HUES48 (cell line): Measurements from ENCODE around the gene SULT1A1.
"Not testable (repeated sequence)": the region's sequence is repeated elsewhere in the genome, so short reads cannot be mapped to it uniquely, and the experiment has no call there.

Experiments
- H3K27ac ChIP-seq: one replicate; pipeline ENCODE4 v1.7.0; 2013; ENCODE audit warnings: low read depth, low read length, inconsistent platforms
- H3K27me3 ChIP-seq: 2 replicates; pipeline ENCODE4 v1.6.1; 2013; ENCODE audit warnings: mild to moderate bottlenecking, low read length; ENCODE audit not compliant: control insufficient read depth, insufficient read depth
- H3K36me3 ChIP-seq: 2 replicates; pipeline ENCODE4 v1.6.1; 2013; ENCODE audit warnings: low read length; ENCODE audit not compliant: control insufficient read depth, insufficient read depth
- H3K4me1 ChIP-seq: 2 replicates; pipeline ENCODE4 v1.6.1; 2013; ENCODE audit warnings: mild to moderate bottlenecking, low read length; ENCODE audit not compliant: control insufficient read depth, insufficient read depth
- H3K4me3 ChIP-seq: 2 replicates; pipeline ENCODE4 v1.5.1; 2013; ENCODE audit warnings: mild to moderate bottlenecking, low read depth, low read length
- H3K9ac ChIP-seq: 2 replicates; pipeline ENCODE4 v1.6.1; 2013; ENCODE audit warnings: mild to moderate bottlenecking, low read depth, low read length, moderate library complexity
- H3K9me3 ChIP-seq: 2 replicates; pipeline ENCODE4 v1.6.1; 2013; ENCODE audit warnings: low read length; ENCODE audit not compliant: control insufficient read depth, insufficient read depth

SULT1A1 gene

DNA sequence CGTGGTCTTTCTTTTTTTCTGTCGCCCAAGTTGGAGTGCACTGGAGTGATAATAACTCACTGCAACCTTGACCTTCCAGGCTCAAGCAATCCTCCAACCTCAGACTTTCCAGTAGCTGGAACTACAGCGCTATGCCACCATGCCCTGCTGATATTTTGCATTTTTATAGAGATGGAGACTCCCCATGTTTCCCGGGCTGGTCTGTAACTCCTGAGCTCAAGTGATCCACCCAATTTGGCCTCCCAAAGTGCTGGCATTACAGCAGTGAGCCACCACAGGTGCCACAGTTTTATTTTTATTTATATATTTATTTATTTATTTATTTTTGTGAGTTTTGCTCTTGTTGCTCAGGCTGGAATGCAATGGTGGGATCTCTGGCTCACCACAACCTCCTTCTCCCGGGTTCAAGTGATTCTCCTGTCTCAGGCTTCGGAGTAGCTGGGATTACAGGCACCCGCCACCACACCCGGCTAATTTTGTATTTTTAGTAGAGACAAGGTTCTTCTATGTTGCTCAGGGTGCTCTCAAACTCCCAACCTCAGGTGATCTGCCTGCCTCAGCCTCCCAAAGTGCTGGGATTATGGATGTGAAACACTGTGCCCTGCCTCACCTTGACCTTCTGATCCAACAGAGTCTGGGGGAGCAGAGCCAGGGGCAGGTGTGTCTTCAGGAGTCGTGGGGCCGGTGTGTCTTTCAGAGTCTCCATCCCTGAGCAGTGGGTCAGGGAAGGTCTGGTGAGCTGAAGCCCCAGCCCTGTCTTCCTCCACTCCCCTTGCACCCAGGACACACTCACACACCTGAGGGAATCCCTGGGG is 2.0 kb downstream of the SULT1A1 start:
- H3K4me3 ChIP-seq, H3K4me1 ChIP-seq, H3K27ac ChIP-seq, H3K9ac ChIP-seq, H3K9me3 ChIP-seq, H3K36me3 ChIP-seq, H3K27me3 ChIP-seq: not testable (repeated sequence)

DNA sequence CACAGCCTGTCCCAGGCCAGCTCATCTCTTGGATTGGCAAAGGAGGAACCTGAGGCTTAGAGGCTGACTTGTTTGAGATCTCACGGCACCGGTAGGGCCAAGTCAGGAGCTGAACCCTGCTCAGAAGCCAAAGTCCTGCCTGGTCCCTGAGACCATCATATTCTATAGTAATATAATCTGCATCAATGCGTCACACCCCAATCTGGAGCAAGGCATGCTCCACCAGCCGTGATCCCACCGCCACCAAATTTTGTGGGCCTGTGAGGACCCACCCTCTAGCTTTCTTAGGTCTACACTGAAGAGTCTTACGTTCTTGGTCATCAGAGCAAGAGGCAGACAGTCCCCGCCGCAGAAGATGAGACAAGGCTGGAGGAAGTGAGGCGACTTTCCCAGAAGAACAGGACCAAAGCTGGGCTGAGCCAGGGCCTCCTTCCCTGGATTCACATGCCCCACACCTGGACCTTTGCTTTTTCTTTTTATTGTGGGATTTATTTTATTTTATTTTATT is 2.7 kb downstream of the SULT1A1 start:
- H3K36me3 ChIP-seq: no peaks in the 10 kb centered on the region
- no peak overlapping the region for H3K27ac ChIP-seq
- no peak overlapping the region for H3K4me3 ChIP-seq
- no peak overlapping the region for H3K9ac ChIP-seq
- no peaks in the 10 kb centered on the region for H3K27me3 ChIP-seq
- no peaks in the 10 kb centered on the region for H3K9me3 ChIP-seq
- H3K4me1 ChIP-seq: 0 out of 2 replicates have a peak, but pooled peaks cover 2% of the 10 kb centered on the region

DNA sequence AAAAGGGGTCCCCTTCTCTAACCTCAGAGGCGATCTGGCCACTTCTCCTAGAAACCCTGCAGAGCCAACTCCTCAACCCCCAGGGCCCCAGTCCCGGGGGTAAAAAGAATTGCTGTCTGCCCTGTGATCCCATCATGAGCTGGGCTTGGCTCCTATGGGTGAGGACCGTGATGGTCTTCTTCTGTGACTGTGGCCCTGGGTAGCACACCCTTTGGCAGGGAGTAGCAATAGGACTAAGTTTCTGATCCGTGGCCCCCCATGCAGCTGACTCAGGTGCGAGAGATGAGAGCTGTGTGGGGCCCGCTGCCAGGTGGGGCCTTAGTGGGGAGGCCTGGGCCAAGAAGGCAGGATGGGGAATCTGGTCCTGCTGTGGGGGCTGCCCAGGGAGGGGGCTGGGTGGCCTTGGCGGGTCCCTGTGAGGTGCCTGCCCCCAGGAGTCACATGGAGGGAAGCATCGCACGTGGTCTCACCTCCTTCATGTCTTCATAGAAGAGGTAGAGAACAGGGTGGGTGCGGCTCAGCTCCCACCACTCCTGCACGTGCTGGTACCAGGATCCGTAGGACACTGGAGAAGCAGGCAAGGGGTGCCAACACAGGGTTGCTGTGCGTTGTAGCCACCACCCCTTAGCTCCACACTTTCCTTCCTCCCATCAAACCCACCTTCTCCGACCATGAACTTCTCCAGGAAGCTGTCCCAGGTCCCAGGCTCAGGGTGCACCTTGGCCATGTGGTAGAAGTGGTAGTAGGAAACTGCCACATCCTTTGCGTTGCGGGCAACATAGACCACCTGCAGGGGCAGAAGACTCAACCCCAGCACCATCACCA is 3.3 kb downstream of the SULT1A1 start:
- H3K36me3 ChIP-seq: no peaks in the 10 kb centered on the region
- H3K9ac ChIP-seq: no peak overlapping the region
- H3K27ac ChIP-seq: no peak overlapping the region
- 0 out of 2 replicates have a peak, but pooled peaks cover 2% of the 10 kb centered on the region for H3K4me1 ChIP-seq
- no peaks in the 10 kb centered on the region for H3K27me3 ChIP-seq
- H3K9me3 ChIP-seq: no peaks in the 10 kb centered on the region
- H3K4me3 ChIP-seq: no peak overlapping the region

DNA sequence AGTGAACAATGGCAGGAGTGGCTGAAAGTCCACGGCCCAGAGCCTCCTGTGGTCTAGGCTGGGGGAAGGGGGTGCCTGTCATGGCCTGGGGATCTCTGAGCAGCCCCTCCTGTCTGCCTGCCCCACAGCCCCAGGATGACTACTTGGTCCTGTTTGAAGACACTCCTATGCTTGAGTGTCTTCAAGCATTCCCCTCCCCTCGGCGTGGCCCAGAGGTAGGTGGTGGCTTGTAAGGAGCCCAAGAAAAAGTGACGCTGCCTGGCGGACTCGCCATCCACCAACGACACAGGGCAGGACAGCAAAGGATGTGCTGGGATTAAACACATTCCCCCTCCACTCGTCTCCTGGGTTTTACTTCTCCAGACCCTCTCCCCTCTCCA is 5.7 kb downstream of the SULT1A1 start:
- no peak overlapping the region for H3K27ac ChIP-seq

DNA sequence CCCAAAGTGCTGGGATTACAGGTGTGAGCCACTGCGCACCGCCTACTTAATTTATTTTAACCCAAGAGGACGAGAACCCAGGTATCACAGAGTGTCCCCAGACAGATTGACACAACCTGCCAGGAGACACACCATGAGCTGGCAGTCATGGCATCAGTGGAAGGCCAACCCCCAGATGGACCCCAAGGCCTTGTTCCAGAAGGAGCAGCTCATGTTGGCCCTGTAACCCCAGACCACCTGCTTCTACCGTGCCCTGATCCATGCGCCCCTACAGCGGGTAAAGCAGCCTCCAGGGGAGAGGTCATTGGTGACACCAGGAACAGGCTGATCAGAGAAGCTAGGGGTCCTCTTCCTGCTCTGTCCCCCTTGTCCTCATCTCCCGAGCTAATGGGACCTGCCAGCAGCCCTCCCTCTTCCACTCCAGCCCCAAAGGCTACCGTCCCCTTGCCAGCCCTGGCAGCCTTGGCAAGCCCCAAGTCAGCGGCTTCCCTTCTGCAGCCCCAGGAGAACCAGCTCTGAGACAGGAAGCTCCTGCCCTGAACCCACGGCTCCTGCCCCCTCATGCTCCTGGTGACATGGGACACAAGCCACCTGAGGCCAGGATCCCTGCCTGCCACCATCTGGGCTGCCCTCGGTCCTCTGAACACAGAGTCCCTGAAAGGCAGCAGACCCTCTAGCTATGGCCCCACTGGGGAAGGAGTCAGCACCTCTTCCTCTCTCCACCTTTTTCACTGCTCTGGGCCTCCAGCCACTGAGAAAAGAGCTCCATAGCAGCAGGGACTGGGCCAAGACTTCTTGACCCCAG is 6.3 kb downstream of the SULT1A1 start:
- H3K36me3 ChIP-seq: no peaks in the 10 kb centered on the region
- no peak overlapping the region for H3K27ac ChIP-seq
- H3K9ac ChIP-seq: no peak overlapping the region
- H3K9me3 ChIP-seq: no peaks in the 10 kb centered on the region
- no peaks in the 10 kb centered on the region for H3K4me1 ChIP-seq
- no peak overlapping the region for H3K4me3 ChIP-seq
- H3K27me3 ChIP-seq: no peaks in the 10 kb centered on the region

More for the DNA sequence above, 5.7 kb downstream of the SULT1A1 start:
- Histone ChIP-seq H3K36me3 (no peaks in the 10 kb centered on the region), H3K9me3 (no peaks in the 10 kb centered on the region), H3K4me3 (no peak overlapping the region), H3K27me3 (no peaks in the 10 kb centered on the region), H3K9ac (no peak overlapping the region), H3K4me1 (no peaks in the 10 kb centered on the region)

DNA sequence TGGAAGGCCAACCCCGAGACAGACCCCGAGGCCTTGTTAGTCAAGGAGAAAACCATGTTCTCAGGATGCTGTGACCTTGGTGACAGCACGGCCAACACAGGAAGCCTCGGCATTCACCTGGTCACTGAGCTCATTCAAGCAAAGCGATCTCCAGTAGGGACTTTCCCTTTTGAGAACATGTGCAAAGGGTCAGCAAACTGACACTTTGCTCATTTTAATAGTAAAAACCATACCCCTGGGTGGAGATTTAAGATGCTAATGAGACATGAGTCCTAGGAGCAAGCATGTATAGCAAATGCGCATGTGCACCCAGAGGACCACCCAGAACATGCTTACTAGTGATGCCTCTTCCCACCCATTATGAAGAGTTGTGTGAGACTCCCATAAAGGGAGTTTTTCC is 7.3 kb downstream of the SULT1A1 start:
- Histone ChIP-seq H3K4me1 (peaks cover 3% of the 10 kb centered on the region; the same call in 1 of the 2 replicates), H3K9ac (no peak overlapping the region), H3K27ac (no peak overlapping the region), H3K9me3 (no peaks in the 10 kb centered on the region), H3K36me3 (no peaks in the 10 kb centered on the region), H3K27me3 (no peaks in the 10 kb centered on the region), H3K4me3 (no peak overlapping the region)

DNA sequence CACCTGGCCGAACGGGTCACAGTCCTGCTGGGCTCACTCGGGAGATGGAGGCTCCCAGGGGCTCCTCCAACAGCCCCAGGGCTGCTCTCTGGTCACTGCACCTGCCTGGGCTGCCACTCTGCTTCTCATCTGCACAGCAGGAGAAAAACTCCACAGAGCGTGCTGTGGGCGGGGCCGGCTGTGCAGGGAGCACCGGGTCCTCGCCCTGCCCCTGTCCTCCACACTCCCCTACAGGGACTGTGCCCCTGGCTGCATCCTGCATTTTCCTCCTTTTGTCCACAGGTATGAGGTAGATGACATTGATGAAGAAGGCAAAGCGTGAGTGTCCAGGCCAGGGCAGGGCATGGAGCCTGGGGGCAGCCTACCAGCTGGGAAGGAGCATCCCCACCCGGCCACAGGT is 7.8 kb downstream of the SULT1A1 start:
- not testable (repeated sequence) for H3K36me3 ChIP-seq, H3K4me1 ChIP-seq, H3K9ac ChIP-seq, H3K27me3 ChIP-seq, H3K27ac ChIP-seq, H3K9me3 ChIP-seq, H3K4me3 ChIP-seq

DNA sequence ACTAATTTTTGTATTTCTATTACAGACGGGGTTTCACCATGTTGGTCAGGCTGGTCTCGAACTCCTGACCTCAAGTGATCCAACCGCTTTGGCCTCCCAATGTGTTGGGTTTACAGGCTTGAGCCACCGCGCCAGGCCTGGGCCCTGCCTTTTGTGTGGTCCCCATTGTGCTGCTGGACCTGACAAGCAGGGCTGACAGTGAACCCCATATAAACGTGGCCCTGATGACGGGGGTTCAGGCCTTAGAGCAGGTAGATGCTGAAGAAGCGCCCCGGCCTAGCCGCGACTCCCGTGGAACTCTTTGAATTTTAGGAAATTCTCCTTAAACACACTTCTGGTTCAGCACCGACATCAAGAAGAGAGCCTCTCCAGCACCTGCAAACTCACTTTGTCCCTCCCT is 8.3 kb downstream of the SULT1A1 start:
- not testable (repeated sequence) for H3K4me3 ChIP-seq, H3K4me1 ChIP-seq, H3K27ac ChIP-seq, H3K27me3 ChIP-seq, H3K9me3 ChIP-seq, H3K9ac ChIP-seq, H3K36me3 ChIP-seq

DNA sequence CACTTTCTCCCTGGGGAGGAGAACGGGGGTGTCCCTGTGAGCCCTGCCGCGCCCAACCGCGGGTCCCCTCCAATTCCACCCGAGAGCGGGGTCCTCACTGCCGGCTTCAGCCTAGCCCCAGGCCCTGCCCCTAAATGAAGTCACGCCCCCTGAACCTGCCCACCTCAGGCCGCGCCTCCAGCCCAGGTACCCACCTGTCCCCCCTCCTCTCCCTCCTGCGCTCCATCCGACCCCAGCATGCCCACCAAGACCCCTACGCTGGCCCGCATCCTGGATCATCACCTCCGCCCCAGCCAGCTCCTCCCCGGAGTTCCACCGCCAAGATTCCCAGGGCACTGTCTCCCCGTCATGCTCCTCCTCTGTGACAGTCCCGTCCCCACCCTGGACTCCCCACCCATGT is 8.9 kb downstream of the SULT1A1 start:
- not testable (repeated sequence) for H3K36me3 ChIP-seq, H3K4me3 ChIP-seq, H3K27me3 ChIP-seq, H3K4me1 ChIP-seq, H3K9ac ChIP-seq, H3K27ac ChIP-seq, H3K9me3 ChIP-seq

DNA sequence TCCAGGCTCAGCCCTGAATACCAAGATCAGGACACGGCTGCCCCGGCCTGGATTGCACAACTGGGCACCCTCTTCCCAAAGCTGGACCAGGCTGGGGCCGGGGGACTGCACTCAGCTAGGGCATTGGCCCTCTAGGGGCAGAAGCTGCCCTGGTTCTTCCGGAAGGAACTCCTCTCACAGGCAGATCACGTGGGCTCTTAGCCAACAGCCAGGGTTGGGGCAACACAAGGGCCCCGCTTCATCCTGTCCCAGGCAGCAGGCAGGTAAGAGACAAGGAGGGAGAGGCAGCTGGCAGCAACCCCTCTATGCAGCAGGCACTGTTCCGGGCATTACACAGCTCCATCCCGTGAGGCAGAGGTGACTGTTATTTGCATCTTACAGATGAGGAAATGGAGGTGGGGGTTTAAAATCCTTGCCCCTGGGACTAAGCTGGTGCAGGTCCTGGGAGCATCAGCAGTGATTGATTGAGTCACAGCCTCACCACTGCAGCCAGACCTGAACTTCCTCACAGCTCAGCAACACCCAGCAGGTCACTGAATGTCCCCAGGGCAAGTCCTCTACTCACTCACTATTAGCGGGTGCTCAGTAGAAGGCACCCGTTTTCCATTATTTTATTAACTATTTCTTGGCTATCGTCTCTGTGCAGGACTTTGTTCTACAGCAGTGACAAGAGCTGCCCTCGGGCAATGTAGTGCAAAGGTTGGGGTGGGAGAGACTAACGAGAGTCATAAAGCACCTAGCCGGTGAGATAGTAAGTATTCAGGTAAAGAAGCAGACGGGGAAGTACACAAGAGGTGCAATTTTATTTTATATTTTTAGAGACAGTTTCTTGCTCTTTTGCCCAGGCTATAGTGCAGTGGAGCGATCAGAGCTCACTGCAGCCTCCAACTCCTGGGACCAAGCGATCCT is 10.2 kb downstream of the SULT1A1 start:
- not testable (repeated sequence) for H3K4me3 ChIP-seq, H3K27ac ChIP-seq, H3K9me3 ChIP-seq, H3K27me3 ChIP-seq, H3K9ac ChIP-seq, H3K36me3 ChIP-seq, H3K4me1 ChIP-seq
